ENCODE measurements around the gene MPP2.

GRCh38 chr17:43892647-43892952, 14.7 kb downstream of the MPP2 start:
- TF ChIP-seq POLR2AphosphoS5 (IDR thresholded peaks at IDR 0.05) = no peak
- TF ChIP-seq, protein P1, sequence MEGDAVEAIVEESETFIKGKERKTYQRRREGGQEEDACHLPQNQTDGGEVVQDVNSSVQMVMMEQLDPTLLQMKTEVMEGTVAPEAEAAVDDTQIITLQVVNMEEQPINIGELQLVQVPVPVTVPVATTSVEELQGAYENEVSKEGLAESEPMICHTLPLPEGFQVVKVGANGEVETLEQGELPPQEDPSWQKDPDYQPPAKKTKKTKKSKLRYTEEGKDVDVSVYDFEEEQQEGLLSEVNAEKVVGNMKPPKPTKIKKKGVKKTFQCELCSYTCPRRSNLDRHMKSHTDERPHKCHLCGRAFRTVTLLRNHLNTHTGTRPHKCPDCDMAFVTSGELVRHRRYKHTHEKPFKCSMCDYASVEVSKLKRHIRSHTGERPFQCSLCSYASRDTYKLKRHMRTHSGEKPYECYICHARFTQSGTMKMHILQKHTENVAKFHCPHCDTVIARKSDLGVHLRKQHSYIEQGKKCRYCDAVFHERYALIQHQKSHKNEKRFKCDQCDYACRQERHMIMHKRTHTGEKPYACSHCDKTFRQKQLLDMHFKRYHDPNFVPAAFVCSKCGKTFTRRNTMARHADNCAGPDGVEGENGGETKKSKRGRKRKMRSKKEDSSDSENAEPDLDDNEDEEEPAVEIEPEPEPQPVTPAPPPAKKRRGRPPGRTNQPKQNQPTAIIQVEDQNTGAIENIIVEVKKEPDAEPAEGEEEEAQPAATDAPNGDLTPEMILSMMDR (IDR thresholded peaks at IDR 0.05) = no peak
- TF ChIP-seq EP300 (IDR thresholded peaks at IDR 0.05) = no peak
- TF ChIP-seq POLR2A (IDR thresholded peaks at IDR 0.05) = no peak
